ENCODE results near the gene MCFD2.

Gene MCFD2

DNA sequence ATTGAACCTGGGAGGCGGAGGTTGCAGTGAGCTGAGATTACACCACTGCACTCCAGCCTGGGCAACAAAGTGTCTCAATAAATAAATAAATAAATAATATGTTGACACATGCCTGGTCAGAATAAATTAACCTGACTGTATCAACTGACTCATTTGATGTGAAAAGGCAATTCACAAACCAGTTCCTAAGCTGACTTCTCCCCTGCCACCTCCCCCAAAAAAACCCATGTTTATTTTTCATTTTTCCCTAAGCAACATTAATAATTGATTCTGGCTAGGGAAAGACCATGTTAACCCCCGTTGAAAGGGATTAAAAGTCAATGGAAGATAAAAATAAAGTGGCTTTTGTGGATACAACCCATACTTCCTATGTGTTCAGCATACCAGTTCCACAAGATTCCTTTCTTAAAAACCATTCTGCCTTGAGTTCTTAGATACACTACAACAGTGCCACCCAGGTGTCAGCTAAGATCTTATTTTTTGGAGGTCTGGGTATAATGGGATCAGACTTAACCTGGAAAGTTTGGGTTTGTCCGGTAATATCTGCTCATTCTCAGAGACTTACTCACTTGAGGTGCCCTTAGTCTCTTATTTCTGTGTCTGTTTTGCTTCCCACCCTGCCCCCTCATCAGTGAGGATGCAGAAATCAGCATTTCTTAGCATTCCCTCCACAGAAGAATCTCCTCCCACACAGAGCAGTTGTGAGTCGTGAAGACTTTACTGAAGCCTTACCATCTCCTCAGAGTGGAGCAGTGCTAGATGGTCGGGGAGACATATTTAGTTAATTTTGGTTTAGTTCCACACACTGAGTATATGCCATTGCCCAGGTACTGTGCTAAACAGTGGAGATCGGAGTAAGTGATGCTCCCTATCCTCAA lies 10.1 kb upstream of the MCFD2 start:
- no peak for DNase-seq (ENCODE audit: low read depth)
- no peak overlapping the region for H3K4me3 ChIP-seq (ENCODE audit: low read length)
- TF ChIP-seq, protein P1, sequence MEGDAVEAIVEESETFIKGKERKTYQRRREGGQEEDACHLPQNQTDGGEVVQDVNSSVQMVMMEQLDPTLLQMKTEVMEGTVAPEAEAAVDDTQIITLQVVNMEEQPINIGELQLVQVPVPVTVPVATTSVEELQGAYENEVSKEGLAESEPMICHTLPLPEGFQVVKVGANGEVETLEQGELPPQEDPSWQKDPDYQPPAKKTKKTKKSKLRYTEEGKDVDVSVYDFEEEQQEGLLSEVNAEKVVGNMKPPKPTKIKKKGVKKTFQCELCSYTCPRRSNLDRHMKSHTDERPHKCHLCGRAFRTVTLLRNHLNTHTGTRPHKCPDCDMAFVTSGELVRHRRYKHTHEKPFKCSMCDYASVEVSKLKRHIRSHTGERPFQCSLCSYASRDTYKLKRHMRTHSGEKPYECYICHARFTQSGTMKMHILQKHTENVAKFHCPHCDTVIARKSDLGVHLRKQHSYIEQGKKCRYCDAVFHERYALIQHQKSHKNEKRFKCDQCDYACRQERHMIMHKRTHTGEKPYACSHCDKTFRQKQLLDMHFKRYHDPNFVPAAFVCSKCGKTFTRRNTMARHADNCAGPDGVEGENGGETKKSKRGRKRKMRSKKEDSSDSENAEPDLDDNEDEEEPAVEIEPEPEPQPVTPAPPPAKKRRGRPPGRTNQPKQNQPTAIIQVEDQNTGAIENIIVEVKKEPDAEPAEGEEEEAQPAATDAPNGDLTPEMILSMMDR (conservative IDR thresholded peaks at IDR 0.05; ENCODE audit: low read length): no peak

DNA sequence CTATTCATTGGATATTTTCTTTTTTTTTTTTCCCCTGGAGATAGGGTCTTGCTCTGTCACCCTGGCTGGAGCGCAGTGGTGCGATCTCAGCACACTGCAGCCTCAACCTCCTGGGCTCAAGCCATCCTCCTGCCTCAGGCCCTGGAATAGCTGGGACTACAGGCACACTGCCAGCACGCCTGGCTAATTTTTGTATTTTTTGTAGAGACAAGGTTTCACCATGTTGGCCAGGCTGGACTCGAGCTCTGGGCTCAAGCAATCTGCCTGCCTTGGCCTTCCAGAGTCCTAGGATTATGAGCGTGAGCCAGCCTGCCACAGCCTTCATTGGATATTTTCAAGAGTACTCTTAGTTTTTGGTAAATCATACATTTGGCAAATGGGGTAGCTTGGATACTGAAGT lies 9.0 kb upstream of the MCFD2 start:
- TF ChIP-seq, protein P1 (conservative IDR thresholded peaks at IDR 0.05; ENCODE audit: low read length): no peak
- no peak for DNase-seq (ENCODE audit: low read depth)
- no peak overlapping the region for H3K4me3 ChIP-seq (ENCODE audit: low read length)

DNA sequence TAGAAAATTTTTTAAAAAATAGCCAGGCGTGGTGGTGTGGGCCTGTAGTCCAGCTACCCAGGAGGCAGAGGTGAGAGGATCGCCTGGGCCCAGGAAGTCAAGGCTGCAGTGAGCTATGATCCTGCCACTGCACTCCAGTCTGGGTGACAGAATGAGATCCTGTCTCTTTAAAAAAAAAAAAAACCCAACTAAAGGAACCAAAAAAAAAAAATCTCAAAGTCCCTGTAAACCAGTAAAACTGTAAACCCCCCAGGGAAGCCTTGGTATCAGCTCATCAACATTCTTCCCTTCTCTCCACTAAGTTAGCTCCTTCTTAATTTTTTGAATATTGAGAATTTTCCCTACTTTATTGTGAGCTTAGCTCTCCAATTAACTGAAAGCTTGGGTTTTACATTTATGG lies 8.4 kb upstream of the MCFD2 start:
- TF ChIP-seq, protein P1 (conservative IDR thresholded peaks at IDR 0.05; ENCODE audit: low read length): no peak
- no peak overlapping the region for H3K4me3 ChIP-seq (ENCODE audit: low read length)
- no peak for DNase-seq (ENCODE audit: low read depth)

DNA sequence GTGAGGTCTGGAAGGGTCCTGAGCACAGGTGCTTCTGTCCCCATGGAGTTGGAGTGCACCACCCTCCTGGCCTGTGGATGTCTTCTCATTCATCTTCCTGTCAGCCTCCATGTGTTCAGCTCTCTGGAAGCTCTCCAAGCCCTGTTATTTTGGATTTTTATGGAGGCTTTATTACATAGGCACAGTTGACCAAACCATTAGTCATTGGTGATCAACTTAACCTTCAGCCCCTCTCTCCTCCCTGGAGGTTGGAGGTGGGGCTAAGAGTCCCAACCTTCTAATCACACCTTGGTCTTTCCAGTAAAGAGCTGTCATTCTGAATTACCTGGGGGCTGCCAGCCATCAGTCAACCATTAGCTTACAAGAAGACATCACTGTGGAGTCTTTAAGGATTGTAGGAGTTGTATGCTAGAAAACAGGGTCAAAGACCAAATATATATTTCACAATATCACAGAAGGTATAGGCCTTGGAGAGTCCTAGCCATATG lies 7.5 kb upstream of the MCFD2 start:
- no peak for DNase-seq (ENCODE audit: low read depth)
- TF ChIP-seq, protein P1 (conservative IDR thresholded peaks at IDR 0.05; ENCODE audit: low read length): no peak
- H3K4me3 ChIP-seq (ENCODE audit: low read length): no peak overlapping the region

DNA sequence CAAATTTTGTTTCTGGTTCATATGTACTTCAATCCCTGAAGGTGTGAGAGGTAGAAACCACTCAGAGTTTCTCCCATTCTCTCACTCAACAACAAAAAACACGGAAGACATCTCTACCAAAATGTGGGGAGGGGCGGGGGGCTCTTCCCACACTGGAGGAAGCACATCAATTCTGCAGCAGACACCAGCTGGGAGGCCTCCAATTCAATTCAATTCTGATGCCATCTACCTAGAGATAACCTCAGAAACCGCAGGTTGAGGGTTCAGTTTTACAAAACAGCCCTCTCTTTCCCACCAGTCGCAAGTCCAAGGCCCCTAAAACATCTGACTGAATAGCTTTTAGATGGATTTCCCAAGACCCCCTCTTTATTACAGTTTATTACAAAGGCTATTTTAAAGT lies 7.0 kb upstream of the MCFD2 start:
- DNase-seq (ENCODE audit: low read depth): no peak
- no peak overlapping the region for H3K4me3 ChIP-seq (ENCODE audit: low read length)
- TF ChIP-seq, protein P1 (conservative IDR thresholded peaks at IDR 0.05; ENCODE audit: low read length): no peak

DNA sequence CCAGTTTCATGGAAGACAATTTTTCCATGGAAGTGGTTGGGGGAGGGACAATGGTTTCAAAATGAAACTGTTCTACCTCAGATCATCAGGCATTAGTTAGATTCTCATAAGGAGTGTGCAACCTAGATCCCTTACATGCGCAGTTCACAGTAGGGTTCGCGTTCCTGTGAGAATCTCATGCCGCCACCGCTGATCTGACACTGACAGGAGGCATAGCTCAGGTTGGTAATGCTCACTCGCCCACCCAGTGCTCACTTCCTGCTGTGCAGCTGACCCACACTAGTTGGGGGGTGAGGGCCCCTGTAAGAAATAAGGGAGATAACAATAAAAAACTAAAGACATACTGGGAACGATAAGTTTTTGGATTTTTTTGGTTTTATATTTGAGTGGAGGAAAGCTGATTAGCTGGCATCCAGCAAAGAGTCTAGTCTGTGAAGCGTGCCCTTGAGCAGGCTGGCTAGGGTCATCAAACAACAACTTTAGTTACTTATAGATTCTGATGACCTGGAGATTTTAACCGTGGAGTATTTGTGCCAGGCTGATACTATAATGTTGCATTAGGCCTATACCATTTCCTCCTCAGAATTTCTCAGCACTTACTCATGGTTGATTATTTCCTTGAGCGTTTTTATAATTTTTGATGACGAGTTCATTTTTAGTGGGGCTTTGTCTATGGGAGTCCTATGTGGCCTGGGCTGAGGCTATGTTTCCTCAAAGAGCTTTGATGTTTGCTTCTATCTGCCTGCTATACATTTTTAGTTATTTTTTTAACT lies 6.3 kb upstream of the MCFD2 start:
- no peak overlapping the region for H3K4me3 ChIP-seq (ENCODE audit: low read length)
- DNase-seq (ENCODE audit: low read depth): no peak
- TF ChIP-seq, protein P1 (conservative IDR thresholded peaks at IDR 0.05; ENCODE audit: low read length): no peak
